GM19043 (cell line): ENCODE results near the gene LNP1.

Source experiments
- ATAC-seq: cut with Tn5 transposase; IDR thresholded peaks from one replicate; pipeline ENCODE4 v1.9.1; 2021; ENCODE audit warnings: low read depth; ENCODE audit not compliant: unreplicated experiment

Gene LNP1

GRCh38 chr3:100399341-100400071 is 1.8 kb upstream of the LNP1 start:
- no peak for ATAC-seq

GRCh38 chr3:100400419-100400779 is 940 bp upstream of the LNP1 start:
- ATAC-seq = peak; percentile 6

- peak; percentile 8 for ATAC-seq
Measured at GRCh38 chr3:100401674-100402041, 319 bp downstream of the LNP1 start.

- ATAC-seq = no peak
Measured at GRCh38 chr3:100402256-100402655, 917 bp downstream of the LNP1 start.

GRCh38 chr3:100402891-100403290 is 1.6 kb downstream of the LNP1 start:
- ATAC-seq = no peak

DNA sequence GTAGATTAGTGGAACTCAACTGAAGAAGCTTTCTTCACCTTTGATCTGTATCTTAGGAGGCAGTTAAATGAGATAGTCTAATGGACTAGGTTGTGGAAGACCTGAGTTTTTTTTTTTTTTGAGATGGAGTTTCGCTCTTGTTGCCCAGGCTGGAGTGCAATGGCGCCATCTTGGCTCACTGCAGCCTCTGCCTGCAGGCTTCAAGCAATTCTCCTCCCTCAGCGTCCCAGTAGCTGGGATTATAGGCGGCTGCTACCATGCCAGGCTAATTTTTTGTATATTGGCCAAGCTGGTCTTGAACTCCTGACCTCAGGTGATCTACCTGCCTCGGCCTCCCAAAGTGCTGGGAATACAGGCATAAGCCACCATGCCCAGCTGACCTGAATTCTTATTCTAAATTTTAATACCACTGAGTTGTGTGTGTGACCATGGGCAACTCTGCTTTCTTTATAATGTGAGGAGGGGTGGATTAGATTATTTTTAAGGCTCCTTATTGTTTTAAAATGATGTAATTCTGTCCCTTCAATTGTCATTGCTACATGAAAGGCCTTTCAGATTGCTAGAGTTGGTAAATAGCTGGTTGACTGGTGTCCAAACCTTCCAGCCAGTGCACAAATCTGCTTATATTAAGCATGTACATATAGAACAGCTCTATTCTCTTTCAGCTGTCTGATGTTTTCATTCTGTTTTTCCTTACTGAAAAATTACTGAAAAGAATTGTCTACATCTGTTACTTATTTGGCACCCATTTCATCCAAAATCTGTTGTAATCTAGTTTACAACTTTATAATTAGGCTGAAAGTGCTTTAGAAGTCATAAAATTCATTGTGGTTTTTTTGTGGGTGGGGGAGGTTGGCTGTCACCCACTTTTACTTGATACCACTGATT is 2.3 kb downstream of the LNP1 start:
- ATAC-seq = no peak

DNA sequence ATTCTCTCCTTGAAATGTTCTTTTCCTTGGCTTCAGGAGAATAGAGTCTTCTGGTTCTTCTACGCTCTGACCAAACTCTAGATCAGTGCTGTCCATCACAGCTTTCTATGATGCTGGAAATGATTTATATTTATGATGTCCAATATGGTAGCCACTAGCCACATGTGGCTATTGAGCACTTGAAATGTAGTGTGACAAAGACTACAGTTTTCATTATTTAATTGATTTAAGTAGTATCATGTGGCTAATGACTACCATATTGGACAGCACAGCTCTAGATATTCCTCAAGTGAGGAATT is 2.9 kb downstream of the LNP1 start:
- no peak for ATAC-seq

- ATAC-seq = no peak
Measured at GRCh38 chr3:100407164-100407563, 5.8 kb downstream of the LNP1 start.

DNA sequence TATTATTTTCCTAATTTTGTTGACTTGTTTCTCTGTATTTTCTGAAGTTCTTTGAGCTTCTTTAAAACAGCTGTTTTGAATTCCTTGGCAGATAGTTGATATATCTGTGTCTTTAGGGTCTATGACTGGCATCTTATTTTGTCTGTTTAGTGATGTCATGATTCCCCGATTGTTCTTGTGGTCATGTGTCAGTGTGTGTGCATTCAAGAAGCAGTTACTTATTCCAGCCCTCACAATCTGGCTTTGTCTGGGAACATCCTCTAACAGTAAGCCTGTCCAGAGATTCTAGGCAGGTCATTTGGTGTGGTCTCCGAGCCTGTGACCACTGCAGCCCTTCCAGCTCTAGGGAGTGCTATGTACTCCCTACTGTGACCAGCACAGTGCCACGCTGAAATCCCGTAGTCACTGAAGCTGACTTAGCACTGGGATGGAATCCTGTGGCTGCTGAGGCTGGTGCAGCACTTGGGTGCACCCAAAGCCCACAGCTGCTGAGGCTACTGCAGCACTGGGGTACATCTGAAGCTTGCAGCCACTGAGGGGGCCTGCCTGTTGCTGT is 6.7 kb downstream of the LNP1 start:
- ATAC-seq = no peak

GRCh38 chr3:100411091-100411982 is 10.0 kb downstream of the LNP1 start:
- ATAC-seq = no peak

DNA sequence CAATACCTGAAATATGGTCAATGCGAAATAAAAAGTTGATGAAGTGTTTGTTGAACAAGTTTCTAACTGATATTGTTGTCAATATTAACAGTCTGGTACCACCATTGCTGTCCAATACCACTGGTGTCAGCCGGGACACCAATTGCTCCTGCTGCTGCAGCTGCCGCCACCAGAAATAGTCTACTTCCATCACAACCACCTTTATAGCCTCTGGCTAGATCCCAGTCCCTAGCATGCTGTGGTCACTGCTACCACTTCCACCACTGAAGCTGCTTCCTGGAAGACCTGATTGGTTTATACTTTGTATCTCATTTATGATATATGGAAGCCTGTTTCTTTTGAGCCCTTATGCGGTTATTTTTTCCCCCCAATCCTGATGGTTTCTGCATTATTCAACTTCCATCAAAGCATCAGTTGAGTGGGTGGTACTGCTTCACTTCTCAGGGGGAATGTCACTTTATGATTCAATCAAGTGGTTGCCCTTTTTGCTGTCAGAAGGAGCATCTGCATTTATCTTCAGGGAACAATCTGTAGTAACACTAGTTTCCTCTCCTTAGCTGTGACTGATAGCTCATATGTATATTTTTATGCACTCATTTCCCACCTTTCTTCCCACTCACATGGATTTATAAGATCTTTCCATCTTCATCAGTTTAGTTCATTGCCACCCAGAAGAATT is 11.7 kb downstream of the LNP1 start:
- ATAC-seq = no peak

GRCh38 chr3:100413613-100414012 is 12.3 kb downstream of the LNP1 start:
- ATAC-seq = no peak

- ATAC-seq = no peak
Measured at GRCh38 chr3:100416176-100416575, 14.8 kb downstream of the LNP1 start.

DNA sequence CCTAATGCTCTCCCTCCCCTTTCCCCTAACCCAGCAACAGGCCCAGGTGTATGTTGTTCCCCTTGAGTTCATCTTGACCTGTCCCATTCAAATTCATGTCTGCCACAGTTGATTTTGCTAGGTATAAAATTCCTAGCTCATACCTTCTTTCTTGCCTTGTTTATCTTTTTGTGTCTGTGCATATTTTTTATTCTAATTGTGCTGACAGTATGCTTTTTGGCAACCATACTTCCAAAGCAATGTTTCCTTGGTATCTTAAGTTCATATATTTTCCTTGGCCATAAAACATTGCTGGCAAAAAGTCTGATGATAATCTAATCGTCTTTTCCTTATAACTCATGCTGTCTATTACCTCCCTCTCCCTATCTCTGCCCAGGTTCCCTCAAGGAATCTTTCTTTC is 15.5 kb downstream of the LNP1 start:
- no peak for ATAC-seq

GRCh38 chr3:100419406-100419805 is 18.1 kb downstream of the LNP1 start:
- ATAC-seq = no peak

- no peak for ATAC-seq
Measured at GRCh38 chr3:100420885-100421284, 19.5 kb downstream of the LNP1 start.

DNA sequence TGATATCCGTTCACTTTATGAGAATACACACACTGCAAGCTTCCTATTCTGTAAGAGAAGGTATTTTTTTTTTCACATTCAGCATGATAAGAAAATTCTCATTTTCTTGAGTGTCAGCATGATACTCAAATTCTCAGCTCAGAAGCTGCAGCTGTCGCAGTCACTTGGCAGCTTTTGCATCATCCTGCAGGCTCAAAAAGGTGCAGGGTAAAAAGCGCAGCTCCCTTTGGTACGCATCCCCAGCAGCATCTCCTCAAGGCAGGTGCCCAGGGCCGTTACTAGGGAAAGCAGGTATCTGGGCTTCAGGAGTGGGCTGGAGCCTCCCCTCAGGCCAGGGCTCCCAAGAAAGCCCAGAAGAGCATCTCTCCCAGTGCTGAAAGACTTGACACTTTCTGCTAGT is 22.3 kb downstream of the LNP1 start:
- no peak for ATAC-seq

DNA sequence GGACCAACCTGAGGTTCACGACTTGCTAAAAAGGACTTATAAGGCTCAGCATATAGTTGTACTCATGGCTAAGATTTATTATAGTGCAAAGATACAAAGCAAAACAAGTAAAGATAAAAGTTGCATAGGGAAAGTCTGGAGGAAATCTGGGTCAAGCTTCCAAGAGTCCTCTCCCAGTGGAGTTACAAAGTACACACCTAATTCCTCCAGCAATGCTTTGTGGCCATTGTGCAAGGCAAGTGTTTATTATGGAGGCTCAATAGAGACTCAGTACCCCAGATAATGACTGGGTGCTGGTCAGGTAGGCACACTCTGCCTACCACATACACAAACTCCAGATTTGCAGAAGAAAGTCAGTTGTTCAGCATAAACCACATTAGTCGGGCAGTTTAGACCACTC is 22.9 kb downstream of the LNP1 start:
- no peak for ATAC-seq

- no peak for ATAC-seq
Measured at GRCh38 chr3:100425316-100425715, 24.0 kb downstream of the LNP1 start.

- ATAC-seq = no peak
Measured at GRCh38 chr3:100426067-100426682, 24.8 kb downstream of the LNP1 start.
